ENCODE measurements around the gene SLC37A3. TPM values are rescaled to one million over a fixed set of nuclear protein-coding genes. Genes with fewer than 3 reads are reported as not detected.
A peak's percentile ranks its signal among the peaks of the same experiment; 100 is the strongest.
"Not testable (repeated sequence)": the region's sequence is repeated elsewhere in the genome, so short reads cannot be mapped to it uniquely, and the experiment has no call there.

SLC37A3 gene
- total RNA-seq, result 44.9 and 50.9 TPM in 2 replicates

- DNase-seq (ENCODE audit: low read depth, low spot score), result peak; percentile 22
These were observed at the start of gene SLC37A3 for GRCh38 chr7:140397784-140398750. Gene SLC37A3 (minus strand): TSS chr7:140398530. CDS start chr7:140382526, 16,004 bp downstream.

GRCh38 chr7:140447841-140448240, 49.5 kb upstream of the SLC37A3 start:
- no peak for DNase-seq (ENCODE audit: low read depth, low spot score)

- DNase-seq (ENCODE audit: low read depth, low spot score), result no peak
These were observed 48.1 kb upstream of the SLC37A3 start for GRCh38 chr7:140446467-140446866.

GRCh38 chr7:140441519-140441918, 43.2 kb upstream of the SLC37A3 start:
- no peak for DNase-seq (ENCODE audit: low read depth, low spot score)

- DNase-seq (ENCODE audit: low read depth, low spot score), result no peak
These were observed 42.3 kb upstream of the SLC37A3 start for GRCh38 chr7:140440593-140440992.

- DNase-seq (ENCODE audit: low read depth, low spot score), result no peak
These were observed 41.0 kb upstream of the SLC37A3 start for GRCh38 chr7:140439359-140439758.

GRCh38 chr7:140435252-140435895, 37.0 kb upstream of the SLC37A3 start:
- no peak for DNase-seq (ENCODE audit: low read depth, low spot score)

- no peak for DNase-seq (ENCODE audit: low read depth, low spot score)
These were observed 35.1 kb upstream of the SLC37A3 start for GRCh38 chr7:140433396-140433795.

- no peak for DNase-seq (ENCODE audit: low read depth, low spot score)
These were observed 27.8 kb upstream of the SLC37A3 start for GRCh38 chr7:140426130-140426529.

GRCh38 chr7:140425718-140426117, 27.4 kb upstream of the SLC37A3 start:
- DNase-seq (ENCODE audit: low read depth, low spot score), result no peak

- no peak for DNase-seq (ENCODE audit: low read depth, low spot score)
These were observed 25.2 kb upstream of the SLC37A3 start for GRCh38 chr7:140423501-140423900.

GRCh38 chr7:140421521-140421920, 23.2 kb upstream of the SLC37A3 start:
- no peak for DNase-seq (ENCODE audit: low read depth, low spot score)

- no peak for DNase-seq (ENCODE audit: low read depth, low spot score)
These were observed 20.3 kb upstream of the SLC37A3 start for GRCh38 chr7:140418653-140419052.

GRCh38 chr7:140418156-140418472, 19.8 kb upstream of the SLC37A3 start:
- DNase-seq (ENCODE audit: low read depth, low spot score), result not testable (repeated sequence)

- no peak for DNase-seq (ENCODE audit: low read depth, low spot score)
These were observed 19.3 kb upstream of the SLC37A3 start for GRCh38 chr7:140417456-140418155.

- DNase-seq (ENCODE audit: low read depth, low spot score), result no peak
These were observed 18.2 kb upstream of the SLC37A3 start for GRCh38 chr7:140416560-140416959.

- DNase-seq (ENCODE audit: low read depth, low spot score), result not testable (repeated sequence)
These were observed 17.5 kb upstream of the SLC37A3 start for GRCh38 chr7:140415816-140416215.

GRCh38 chr7:140415361-140415760, 17.0 kb upstream of the SLC37A3 start:
- no peak for DNase-seq (ENCODE audit: low read depth, low spot score)

- DNase-seq (ENCODE audit: low read depth, low spot score), result no peak
These were observed 6.3 kb upstream of the SLC37A3 start for GRCh38 chr7:140404565-140405065.

GRCh38 chr7:140403878-140404564, 5.7 kb upstream of the SLC37A3 start, which contains the start of gene RAB19:
Gene RAB19 (plus strand): TSS chr7:140404058. CDS start chr7:140407647, 3,589 bp downstream.
- no peak for DNase-seq (ENCODE audit: low read depth, low spot score)

- no peak for DNase-seq (ENCODE audit: low read depth, low spot score)
These were observed 4.0 kb upstream of the SLC37A3 start for GRCh38 chr7:140402178-140402835.
